ENCODE data around the gene HRNR.

HRNR gene

GRCh38 chr1:152228831-152229230 is 4.8 kb upstream of the HRNR start:
- no peak overlapping the region for H3K27ac ChIP-seq (ENCODE audit: low read depth, low read length)
- H3K4me2 ChIP-seq (ENCODE audit: low read length): no peak overlapping the region
- TF ChIP-seq, protein P1, sequence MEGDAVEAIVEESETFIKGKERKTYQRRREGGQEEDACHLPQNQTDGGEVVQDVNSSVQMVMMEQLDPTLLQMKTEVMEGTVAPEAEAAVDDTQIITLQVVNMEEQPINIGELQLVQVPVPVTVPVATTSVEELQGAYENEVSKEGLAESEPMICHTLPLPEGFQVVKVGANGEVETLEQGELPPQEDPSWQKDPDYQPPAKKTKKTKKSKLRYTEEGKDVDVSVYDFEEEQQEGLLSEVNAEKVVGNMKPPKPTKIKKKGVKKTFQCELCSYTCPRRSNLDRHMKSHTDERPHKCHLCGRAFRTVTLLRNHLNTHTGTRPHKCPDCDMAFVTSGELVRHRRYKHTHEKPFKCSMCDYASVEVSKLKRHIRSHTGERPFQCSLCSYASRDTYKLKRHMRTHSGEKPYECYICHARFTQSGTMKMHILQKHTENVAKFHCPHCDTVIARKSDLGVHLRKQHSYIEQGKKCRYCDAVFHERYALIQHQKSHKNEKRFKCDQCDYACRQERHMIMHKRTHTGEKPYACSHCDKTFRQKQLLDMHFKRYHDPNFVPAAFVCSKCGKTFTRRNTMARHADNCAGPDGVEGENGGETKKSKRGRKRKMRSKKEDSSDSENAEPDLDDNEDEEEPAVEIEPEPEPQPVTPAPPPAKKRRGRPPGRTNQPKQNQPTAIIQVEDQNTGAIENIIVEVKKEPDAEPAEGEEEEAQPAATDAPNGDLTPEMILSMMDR (IDR thresholded peaks at IDR 0.05; ENCODE audit: low read depth, low read length, poor library complexity, severe bottlenecking): no peak
- TF ChIP-seq EZH2phosphoT487 (IDR thresholded peaks at IDR 0.05; ENCODE audit: borderline replicate concordance, low read length): no peak
- H3K4me3 ChIP-seq (ENCODE audit: low read length): no peak overlapping the region
- no peaks in the 10 kb centered on the region for H3K27me3 ChIP-seq (ENCODE audit: control insufficient read depth, low read length)
- no peaks in the 10 kb centered on the region for H3K4me1 ChIP-seq (ENCODE audit: control insufficient read depth, low read length)
- H4K20me1 ChIP-seq (ENCODE audit: control insufficient read depth, insufficient read depth, low read depth, low read length): no peaks in the 10 kb centered on the region
- H3F3A ChIP-seq (ENCODE audit: control insufficient read depth, insufficient read depth): no peaks in the 10 kb centered on the region
- no peaks in the 10 kb centered on the region for H3K9me2 ChIP-seq (replicated peaks; ENCODE audit: control insufficient read depth, low read length)
- no peaks in the 10 kb centered on the region for H3K9me3 ChIP-seq (ENCODE audit: control insufficient read depth, insufficient read depth, low read length)
- H3K36me3 ChIP-seq (ENCODE audit: control insufficient read depth, low read length): no peaks in the 10 kb centered on the region
- H3K79me2 ChIP-seq (ENCODE audit: control insufficient read depth, low read length): no peaks in the 10 kb centered on the region

- no peaks in the 10 kb centered on the region for H3K36me3 ChIP-seq (ENCODE audit: control insufficient read depth, low read length)
- H4K20me1 ChIP-seq (ENCODE audit: control insufficient read depth, insufficient read depth, low read depth, low read length): no peaks in the 10 kb centered on the region
- H3K4me3 ChIP-seq (ENCODE audit: low read length): no peak overlapping the region
- TF ChIP-seq, protein P1 (IDR thresholded peaks at IDR 0.05; ENCODE audit: low read depth, low read length, poor library complexity, severe bottlenecking): no peak
- no peak for TF ChIP-seq EZH2phosphoT487 (IDR thresholded peaks at IDR 0.05; ENCODE audit: borderline replicate concordance, low read length)
- no peaks in the 10 kb centered on the region for H3F3A ChIP-seq (ENCODE audit: control insufficient read depth, insufficient read depth)
- no peaks in the 10 kb centered on the region for H3K9me2 ChIP-seq (replicated peaks; ENCODE audit: control insufficient read depth, low read length)
- H3K9me3 ChIP-seq (ENCODE audit: control insufficient read depth, insufficient read depth, low read length): no peaks in the 10 kb centered on the region
- no peak overlapping the region for H3K4me2 ChIP-seq (ENCODE audit: low read length)
- no peak overlapping the region for H3K27ac ChIP-seq (ENCODE audit: low read depth, low read length)
- H3K79me2 ChIP-seq (ENCODE audit: control insufficient read depth, low read length): no peaks in the 10 kb centered on the region
- H3K27me3 ChIP-seq (ENCODE audit: control insufficient read depth, low read length): no peaks in the 10 kb centered on the region
- H3K4me1 ChIP-seq (ENCODE audit: control insufficient read depth, low read length): no peaks in the 10 kb centered on the region
These were observed 3.4 kb upstream of the HRNR start for GRCh38 chr1:152227310-152227928.

DNA sequence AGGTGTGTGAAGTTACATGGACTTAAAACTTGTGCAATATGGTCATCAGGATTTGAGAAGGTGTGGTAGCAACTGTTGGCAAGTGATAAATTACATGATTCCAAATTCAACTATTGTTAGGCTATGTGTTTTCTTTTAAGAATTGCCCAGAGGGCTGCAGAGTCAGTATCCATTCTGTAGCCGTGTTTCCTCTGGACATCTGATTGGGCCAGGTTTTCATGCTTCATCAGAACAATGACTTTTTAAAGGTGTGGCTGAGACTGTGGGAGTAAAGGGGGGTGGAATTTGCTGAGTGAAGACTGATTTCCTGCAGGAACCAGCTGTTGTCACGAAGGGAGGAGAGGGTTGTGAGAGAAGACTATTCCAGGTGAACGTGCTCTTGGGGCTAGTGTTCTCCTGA is 1.7 kb upstream of the HRNR start:
- Histone ChIP-seq H3F3A (ENCODE audit: control insufficient read depth, insufficient read depth) (no peaks in the 10 kb centered on the region), H3K4me3 (ENCODE audit: low read length) (no peak overlapping the region), H3K4me2 (ENCODE audit: low read length) (no peak overlapping the region), H3K9me2 (replicated peaks; ENCODE audit: control insufficient read depth, low read length) (no peaks in the 10 kb centered on the region), H3K9me3 (ENCODE audit: control insufficient read depth, insufficient read depth, low read length) (no peaks in the 10 kb centered on the region), H3K36me3 (ENCODE audit: control insufficient read depth, low read length) (no peaks in the 10 kb centered on the region), H3K27ac (ENCODE audit: low read depth, low read length) (no peak overlapping the region), H3K27me3 (ENCODE audit: control insufficient read depth, low read length) (no peaks in the 10 kb centered on the region), H3K79me2 (ENCODE audit: control insufficient read depth, low read length) (no peaks in the 10 kb centered on the region), H4K20me1 (ENCODE audit: control insufficient read depth, insufficient read depth, low read depth, low read length) (no peaks in the 10 kb centered on the region), H3K4me1 (ENCODE audit: control insufficient read depth, low read length) (no peaks in the 10 kb centered on the region)
- no peak for TF ChIP-seq EZH2phosphoT487 (IDR thresholded peaks at IDR 0.05; ENCODE audit: borderline replicate concordance, low read length)
- TF ChIP-seq, protein P1 (IDR thresholded peaks at IDR 0.05; ENCODE audit: low read depth, low read length, poor library complexity, severe bottlenecking): no peak

Data from DOHH2 (cell line).